HEK293T (cell line): ENCODE measurements around the gene BAZ2A.

ENCODE experiments used
- CTCF ChIA-PET: fragments of 350-600 bp; formaldehyde crosslinking; extraction: SDS; loops from one replicate; lab custom pipeline; 2021; ENCODE audit warnings: antibody characterized with exemption, inconsistent platforms; lab: Yijun Ruan, JAX
- POLR2A ChIA-PET: fragments of 350-600 bp; formaldehyde crosslinking; extraction: SDS; loops from one replicate; lab custom pipeline; 2020; ENCODE audit warnings: antibody characterized with exemption, inconsistent platforms; lab: Yijun Ruan, JAX
- DNase-seq: peaks from one replicate; pipeline ENCODE4 v3.0.0; 2012; ENCODE audit warnings: mixed read lengths; ENCODE audit errors: extremely low spot score
- ARNT ChIP-seq: fragments of 450-650 bp; IDR thresholded peaks from 2 replicates; pipeline ENCODE4 v1.6.1; 2017; ENCODE audit warnings: mild to moderate bottlenecking
- BHLHE40 ChIP-seq: fragments of 450-650 bp; IDR thresholded peaks from 2 replicates; pipeline ENCODE4 v1.6.1; 2016; ENCODE audit warnings: mild to moderate bottlenecking, moderate library complexity, borderline replicate concordance
- CTBP1 ChIP-seq: fragments of 450-650 bp; IDR thresholded peaks from 2 replicates; pipeline ENCODE4 v1.6.1; 2016; ENCODE audit warnings: borderline replicate concordance
- ELF4 ChIP-seq: fragments of 450-650 bp; IDR thresholded peaks from 2 replicates; pipeline ENCODE4 v1.6.1; 2017; ENCODE audit warnings: antibody characterized with exemption
- FOXA1 ChIP-seq: fragments of 450-650 bp; IDR thresholded peaks from 2 replicates; pipeline ENCODE4 v1.6.1; 2016; ENCODE audit warnings: mild to moderate bottlenecking
- FOXK2 ChIP-seq: fragments of 450-650 bp; IDR thresholded peaks from 2 replicates; pipeline ENCODE4 v1.6.1; 2016; ENCODE audit warnings: mild to moderate bottlenecking
- FOXM1 ChIP-seq: fragments of 450-650 bp; IDR thresholded peaks from 2 replicates; pipeline ENCODE4 v1.6.1; 2017; ENCODE audit warnings: mild to moderate bottlenecking, borderline replicate concordance
- HDGF ChIP-seq: fragments of 450-650 bp; IDR thresholded peaks from 2 replicates; pipeline ENCODE4 v1.6.1; 2017; ENCODE audit warnings: antibody characterized with exemption, borderline replicate concordance
- L3MBTL2 ChIP-seq: fragments of 450-650 bp; conservative IDR thresholded peaks from 2 replicates; pipeline ENCODE4 v1.6.1; 2016; ENCODE audit warnings: mild to moderate bottlenecking
- LEF1 ChIP-seq: fragments of 450-650 bp; IDR thresholded peaks from 2 replicates; pipeline ENCODE4 v1.6.1; 2017; ENCODE audit warnings: mild to moderate bottlenecking, borderline replicate concordance
- NFRKB ChIP-seq: fragments of 450-650 bp; IDR thresholded peaks from 2 replicates; pipeline ENCODE4 v1.6.1; 2016; ENCODE audit warnings: mild to moderate bottlenecking, moderate library complexity
- PKNOX1 ChIP-seq: fragments of 450-650 bp; IDR thresholded peaks from 2 replicates; pipeline ENCODE4 v1.6.1; 2016
- SP1 ChIP-seq: fragments of 450-650 bp; IDR thresholded peaks from 2 replicates; pipeline ENCODE4 v1.6.1; 2017
- SUZ12 ChIP-seq: fragments of 450-650 bp; IDR thresholded peaks from 2 replicates; pipeline ENCODE4 v1.6.1; 2016; ENCODE audit warnings: mild to moderate bottlenecking
- TARDBP ChIP-seq: fragments of 450-650 bp; IDR thresholded peaks from 2 replicates; pipeline ENCODE4 v1.6.1; 2016
- ZNF384 ChIP-seq: fragments of 450-650 bp; IDR thresholded peaks from 2 replicates; pipeline ENCODE4 v1.6.1; 2016

Gene BAZ2A

GRCh38 chr12:56626701-56627100, 3.4 kb downstream of the BAZ2A start:
- no peak for DNase-seq
- CTCF ChIA-PET = interaction anchor here (1.3 kb wide), 1 partner anchor 10 kb away, joined by 7 read pairs; no protein-coding TSS in a partner anchor
- TF ChIP-seq HDGF (no peak), SUZ12 (no peak), BHLHE40 (no peak), ELF4 (no peak), SP1 (no peak), FOXA1 (no peak), PKNOX1 (no peak), NFRKB (no peak), FOXK2 (no peak), L3MBTL2 (no peak), FOXM1 (no peak), TARDBP (no peak), CTBP1 (no peak), ARNT (no peak), LEF1 (no peak)
- POLR2A ChIA-PET = no interaction called here

- POLR2A ChIA-PET = no interaction called here
- no peak for DNase-seq
- CTCF ChIA-PET = interaction anchor here (0.8 kb wide), 1 partner anchor 14 kb away, joined by 3 read pairs; no protein-coding TSS in a partner anchor
- no peak for TF ChIP-seq FOXA1
- no peak for TF ChIP-seq FOXM1
- no peak for TF ChIP-seq L3MBTL2
- TF ChIP-seq ZNF384 = no peak
- TF ChIP-seq HDGF = no peak
- no peak for TF ChIP-seq CTBP1
- TF ChIP-seq FOXK2 = no peak
Measured at GRCh38 chr12:56622535-56622934, 7.6 kb downstream of the BAZ2A start.

GRCh38 chr12:56616925-56617324, 13.2 kb downstream of the BAZ2A start:
- ChIA-PET POLR2A (no interaction called here), CTCF (no interaction called here)
- TF ChIP-seq LEF1 (no peak), PKNOX1 (no peak), BHLHE40 (no peak), SUZ12 (no peak), L3MBTL2 (no peak), TARDBP (no peak), NFRKB (no peak), SP1 (no peak), FOXM1 (no peak), FOXK2 (no peak), CTBP1 (no peak), ZNF384 (no peak), HDGF (no peak), FOXA1 (no peak), ELF4 (no peak), ARNT (no peak)
- DNase-seq = no peak

- ChIA-PET POLR2A (no interaction called here), CTCF (no interaction called here)
- TF ChIP-seq BHLHE40 = no peak
- TF ChIP-seq ELF4 = no peak
- no peak for TF ChIP-seq PKNOX1
- no peak for TF ChIP-seq FOXM1
- TF ChIP-seq FOXA1 = no peak
- TF ChIP-seq TARDBP = no peak
- TF ChIP-seq SP1 = no peak
- TF ChIP-seq CTBP1 = no peak
- DNase-seq = no peak
Measured at GRCh38 chr12:56616244-56616643, 13.9 kb downstream of the BAZ2A start.

- no peak for DNase-seq
- no peak for TF ChIP-seq LEF1
- TF ChIP-seq ARNT = no peak
- no peak for TF ChIP-seq FOXK2
- TF ChIP-seq SUZ12 = no peak
- TF ChIP-seq NFRKB = no peak
- TF ChIP-seq ZNF384 = no peak
- no peak for TF ChIP-seq CTBP1
- TF ChIP-seq TARDBP = no peak
- ChIA-PET CTCF (interaction anchor here (0.9 kb wide), 1 partner anchor 22 kb away, joined by 4 read pairs; no protein-coding TSS in a partner anchor), POLR2A (no interaction called here)
Measured at GRCh38 chr12:56614627-56615026, 15.5 kb downstream of the BAZ2A start.

GRCh38 chr12:56604355-56604754, 25.8 kb downstream of the BAZ2A start:
- POLR2A ChIA-PET = no interaction called here
- TF ChIP-seq TARDBP (no peak), L3MBTL2 (no peak), ELF4 (no peak), SP1 (no peak), FOXK2 (no peak), LEF1 (no peak), FOXM1 (no peak), ARNT (no peak)
- DNase-seq = no peak
- CTCF ChIA-PET = interaction anchor here (0.7 kb wide), 1 partner anchor 33 kb away, joined by 3 read pairs; no protein-coding TSS in a partner anchor

GRCh38 chr12:56602239-56602638, 27.9 kb downstream of the BAZ2A start:
- no peak for TF ChIP-seq TARDBP
- no peak for TF ChIP-seq ELF4
- ChIA-PET CTCF (interaction anchor here (0.6 to 1.5 kb wide), 2 partner anchors 34 to 204 kb away, joined by 3 to 7 read pairs; no protein-coding TSS in a partner anchor), POLR2A (no interaction called here)
- no peak for DNase-seq
